Cardiac muscle cell (in vitro differentiated cells and primary cell): ENCODE data around the gene MAPK8. TPM values are rescaled to one million over a fixed set of nuclear protein-coding genes. Genes with fewer than 3 reads are reported as not detected.

ENCODE experiments used
- DNase-seq, 2 donors: peaks; one replicate each; pipeline versions ENCODE4 v3.0.0 to v3.0.0-alpha.2; 2010 to 2017; ENCODE audit warnings: low read depth in 1 of 2, low spot score in 1 of 2
- H3K27ac ChIP-seq: fragments of 200-600 bp; sonication (generic); 2 replicates; pipeline ENCODE4 v1.5.1; 2016
- H3K27me3 ChIP-seq: fragments of 200-600 bp; sonication (generic); 2 replicates; pipeline ENCODE4 v1.6.0; 2016; ENCODE audit warnings: control low read depth
- H3K36me3 ChIP-seq: fragments of 200-600 bp; sonication (generic); 2 replicates; pipeline ENCODE4 v1.5.1; 2016; ENCODE audit warnings: control low read depth
- H3K4me1 ChIP-seq: fragments of 200-600 bp; sonication (generic); 2 replicates; pipeline ENCODE4 v1.8.1; 2017; ENCODE audit warnings: low read depth, mild to moderate bottlenecking, mixed run types
- H3K4me3 ChIP-seq: fragments of 200-600 bp; sonication (generic); 2 replicates; pipeline ENCODE4 v1.5.1; 2016; ENCODE audit warnings: mild to moderate bottlenecking
- H3K9me3 ChIP-seq: fragments of 200-600 bp; sonication (generic); 2 replicates; pipeline ENCODE4 v1.5.1; 2017; ENCODE audit warnings: low read depth, mild to moderate bottlenecking, control low read depth
- polyA plus RNA-seq: library from polyadenylated mRNA; unstranded; fragments of >200 nt; fragmentation: Nextera tagmentation; extraction: Ambion mirVana; gene quantifications from 2 replicates; pipeline ENCODE4 v1.2.1, GENCODE V29; 2016
- total RNA-seq: library from RNA; depleted of rRNA; stranded (reverse); fragments of >200 nt; gene quantifications from 2 replicates; pipeline ENCODE4 v1.2.3, GENCODE V29; 2016
- TF ChIP-seq, protein P1 (sequence below): IDR thresholded peaks from 2 replicates; pipeline ENCODE4 v1.5.1; 2012; ENCODE audit warnings: low read depth, mild to moderate bottlenecking, low read length

MAPK8 gene
- total and polyA plus RNA-seq, 2 experiments from 2014 or later: 15.4 to 40.8 TPM

DNA sequence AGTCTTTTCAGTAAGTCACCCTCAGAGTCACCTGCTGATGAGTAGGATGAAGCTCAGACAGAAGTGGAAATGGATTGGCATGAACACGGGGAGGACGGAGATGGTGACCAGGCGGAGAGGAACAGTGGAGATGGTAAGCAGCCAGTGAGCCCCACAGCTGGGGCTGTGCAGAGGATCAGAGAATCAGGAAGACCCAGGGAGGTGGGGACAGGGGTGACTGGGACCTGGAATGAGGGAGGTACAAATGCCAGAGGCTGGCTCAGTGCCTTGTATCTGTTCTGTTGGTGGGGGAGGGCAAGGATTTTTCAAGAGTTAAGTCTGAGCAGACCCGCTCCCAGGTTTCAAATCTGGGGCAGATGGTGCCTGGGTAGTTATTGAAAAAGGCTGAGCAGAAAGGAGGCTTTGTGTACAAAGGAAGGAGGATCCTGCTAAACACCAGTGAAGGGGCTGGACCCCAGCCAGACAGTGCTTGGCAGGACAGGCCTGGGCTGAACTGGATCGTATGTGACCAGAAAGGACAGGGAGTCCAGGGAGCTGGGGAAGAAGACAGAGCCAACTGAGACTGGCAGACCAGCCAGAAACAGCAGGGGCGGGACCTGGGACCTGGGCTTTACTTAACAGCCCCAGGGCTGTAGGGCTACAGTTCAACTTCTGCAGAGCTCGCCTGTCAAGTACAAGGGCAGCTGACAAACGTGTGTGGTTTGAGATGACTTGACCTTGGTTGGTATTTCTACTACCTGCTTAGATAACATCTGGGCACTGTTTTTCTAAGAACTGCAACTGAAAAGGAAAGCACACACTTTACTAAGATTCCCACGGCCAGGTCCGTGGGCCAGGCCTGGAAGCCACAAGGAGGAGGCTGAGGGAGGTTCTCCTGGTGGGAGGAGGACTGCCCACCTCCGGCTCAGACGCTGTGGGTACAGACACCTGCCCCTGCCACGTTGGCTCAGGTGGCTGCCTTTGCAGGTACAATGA is 18.8 kb upstream of the MAPK8 start:
- Histone ChIP-seq H3K36me3 (no peaks in the 10 kb centered on the region), H3K27ac (peak overlapping the region; percentile 54)
- TF ChIP-seq, protein P1, sequence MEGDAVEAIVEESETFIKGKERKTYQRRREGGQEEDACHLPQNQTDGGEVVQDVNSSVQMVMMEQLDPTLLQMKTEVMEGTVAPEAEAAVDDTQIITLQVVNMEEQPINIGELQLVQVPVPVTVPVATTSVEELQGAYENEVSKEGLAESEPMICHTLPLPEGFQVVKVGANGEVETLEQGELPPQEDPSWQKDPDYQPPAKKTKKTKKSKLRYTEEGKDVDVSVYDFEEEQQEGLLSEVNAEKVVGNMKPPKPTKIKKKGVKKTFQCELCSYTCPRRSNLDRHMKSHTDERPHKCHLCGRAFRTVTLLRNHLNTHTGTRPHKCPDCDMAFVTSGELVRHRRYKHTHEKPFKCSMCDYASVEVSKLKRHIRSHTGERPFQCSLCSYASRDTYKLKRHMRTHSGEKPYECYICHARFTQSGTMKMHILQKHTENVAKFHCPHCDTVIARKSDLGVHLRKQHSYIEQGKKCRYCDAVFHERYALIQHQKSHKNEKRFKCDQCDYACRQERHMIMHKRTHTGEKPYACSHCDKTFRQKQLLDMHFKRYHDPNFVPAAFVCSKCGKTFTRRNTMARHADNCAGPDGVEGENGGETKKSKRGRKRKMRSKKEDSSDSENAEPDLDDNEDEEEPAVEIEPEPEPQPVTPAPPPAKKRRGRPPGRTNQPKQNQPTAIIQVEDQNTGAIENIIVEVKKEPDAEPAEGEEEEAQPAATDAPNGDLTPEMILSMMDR: no peak

GRCh38 chr10:48288661-48289060 is 17.8 kb upstream of the MAPK8 start:
- no peaks in the 10 kb centered on the region for H3K36me3 ChIP-seq
- H3K9me3 ChIP-seq: no peaks in the 10 kb centered on the region
- DNase-seq: no peak
- no peaks in the 10 kb centered on the region for H3K27me3 ChIP-seq
- peaks cover 19% of the 10 kb centered on the region for H3K4me1 ChIP-seq
- H3K27ac ChIP-seq: no peak overlapping the region
- H3K4me3 ChIP-seq: no peak overlapping the region
- TF ChIP-seq, protein P1: no peak

More for the DNA sequence above, 18.8 kb upstream of the MAPK8 start:
- DNase-seq: peak in 1 of 2 donors; percentile 30
- Histone ChIP-seq H3K4me1 (peaks cover 19% of the 10 kb centered on the region), H3K9me3 (no peaks in the 10 kb centered on the region), H3K27me3 (no peaks in the 10 kb centered on the region), H3K4me3 (no peak overlapping the region)

- H3K36me3 ChIP-seq: no peaks in the 10 kb centered on the region
- peaks cover 19% of the 10 kb centered on the region for H3K4me1 ChIP-seq
- H3K27me3 ChIP-seq: no peaks in the 10 kb centered on the region
- DNase-seq: peak; percentile 65 to 85
- no peak overlapping the region for H3K4me3 ChIP-seq
- TF ChIP-seq, protein P1: peak; percentile 88
- no peaks in the 10 kb centered on the region for H3K9me3 ChIP-seq
- no peak overlapping the region for H3K27ac ChIP-seq
Measured at GRCh38 chr10:48289501-48290238, 16.8 kb upstream of the MAPK8 start.

DNA sequence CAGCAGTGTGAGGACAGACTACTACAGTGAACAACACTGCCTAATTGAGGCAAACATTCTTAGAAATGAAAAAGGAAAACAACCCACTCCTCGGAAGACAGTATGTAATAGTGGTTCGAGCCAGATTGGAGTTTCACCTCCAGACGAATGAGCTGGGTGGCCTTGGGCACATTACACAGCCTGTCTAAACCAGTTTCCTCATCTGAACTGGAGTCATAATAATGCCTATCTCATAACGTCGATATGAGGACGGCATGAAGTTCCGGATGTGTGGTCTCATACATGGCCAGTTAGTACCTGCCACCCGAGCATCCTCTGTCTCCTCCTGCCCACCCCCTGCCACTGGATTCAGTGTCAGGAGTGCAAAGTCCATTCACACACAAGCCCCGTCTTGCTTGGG is 16.2 kb upstream of the MAPK8 start:
- Histone ChIP-seq H3K27ac (no peak overlapping the region), H3K4me1 (peaks cover 12% of the 10 kb centered on the region), H3K36me3 (no peaks in the 10 kb centered on the region), H3K9me3 (no peaks in the 10 kb centered on the region), H3K4me3 (no peak overlapping the region), H3K27me3 (no peaks in the 10 kb centered on the region)
- no peak for DNase-seq
- TF ChIP-seq, protein P1: no peak

- DNase-seq: no peak
- TF ChIP-seq, protein P1: no peak
- Histone ChIP-seq H3K27ac (no peak overlapping the region), H3K4me3 (no peak overlapping the region), H3K36me3 (no peaks in the 10 kb centered on the region), H3K27me3 (no peaks in the 10 kb centered on the region), H3K9me3 (no peaks in the 10 kb centered on the region), H3K4me1 (peaks cover 12% of the 10 kb centered on the region)
Measured at GRCh38 chr10:48291190-48291589, 15.3 kb upstream of the MAPK8 start.
